Epithelial cell of esophagus (primary cell): ENCODE results near the gene SMC3.
A peak's percentile ranks its signal among the peaks of the same experiment; 100 is the strongest.

ENCODE experiments used
- DNase-seq: peaks from one replicate; pipeline ENCODE4 v3.0.0; 2010; ENCODE audit warnings: low read depth
- H3K4me3 ChIP-seq: 2 replicates; pipeline ENCODE4 v1.5.1; 2011; ENCODE audit warnings: mild to moderate bottlenecking, low read length, control low read depth
- TF ChIP-seq, protein P1 (sequence below): IDR thresholded peaks from 2 replicates; pipeline ENCODE4 v1.5.1; 2011; ENCODE audit warnings: low read depth, mild to moderate bottlenecking, low read length, control low read depth, inconsistent platforms; ENCODE audit not compliant: insufficient read depth; ENCODE audit errors: missing control alignments

The SMC3 gene

DNA sequence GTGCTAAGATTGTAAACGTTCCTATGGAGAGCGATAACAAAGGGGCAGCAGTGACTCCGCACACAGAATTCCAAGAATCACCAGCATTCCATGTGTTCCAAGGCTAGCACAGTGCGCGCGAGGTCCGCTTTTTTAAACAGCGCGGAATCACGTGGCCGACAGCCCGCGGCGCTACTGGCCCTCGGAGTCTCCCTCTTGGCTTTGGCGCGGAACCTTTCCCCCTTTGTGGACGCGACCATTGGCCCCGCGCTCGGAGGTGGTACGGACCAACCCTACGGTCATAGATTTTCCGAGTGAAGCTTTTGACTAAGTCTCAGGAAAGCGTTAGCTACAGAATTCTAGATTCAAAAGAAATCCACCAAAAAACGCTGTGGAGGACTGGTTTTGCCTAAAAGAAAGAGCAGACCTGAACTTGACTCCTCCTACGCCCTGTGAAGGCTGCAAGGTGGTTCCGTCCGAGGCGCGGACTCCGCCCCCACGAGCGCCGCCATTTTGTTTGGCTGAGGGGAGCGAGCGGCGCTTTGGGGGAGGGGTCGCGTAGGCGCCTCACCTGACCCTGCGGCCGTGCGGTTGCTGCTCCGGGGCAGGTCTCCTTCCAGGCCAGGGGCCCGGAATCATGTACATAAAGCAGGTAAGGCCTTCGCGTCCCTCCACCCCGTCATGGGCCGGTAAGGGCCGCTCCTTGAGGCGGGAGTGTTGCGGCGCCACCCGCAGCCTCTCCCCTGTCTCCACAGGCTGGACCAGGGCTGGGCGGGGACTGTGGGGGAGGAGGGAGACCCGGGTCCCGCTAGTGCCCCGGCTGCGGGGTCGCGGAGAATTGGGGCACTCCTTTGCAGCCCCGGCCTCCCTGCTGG lies at the start of gene SMC3:
Gene SMC3, plus strand, starts transcription at position 495 of the 854 bp plus-strand sequence. Its CDS starts 122 bp downstream, at position 617.
- TF ChIP-seq, protein P1, sequence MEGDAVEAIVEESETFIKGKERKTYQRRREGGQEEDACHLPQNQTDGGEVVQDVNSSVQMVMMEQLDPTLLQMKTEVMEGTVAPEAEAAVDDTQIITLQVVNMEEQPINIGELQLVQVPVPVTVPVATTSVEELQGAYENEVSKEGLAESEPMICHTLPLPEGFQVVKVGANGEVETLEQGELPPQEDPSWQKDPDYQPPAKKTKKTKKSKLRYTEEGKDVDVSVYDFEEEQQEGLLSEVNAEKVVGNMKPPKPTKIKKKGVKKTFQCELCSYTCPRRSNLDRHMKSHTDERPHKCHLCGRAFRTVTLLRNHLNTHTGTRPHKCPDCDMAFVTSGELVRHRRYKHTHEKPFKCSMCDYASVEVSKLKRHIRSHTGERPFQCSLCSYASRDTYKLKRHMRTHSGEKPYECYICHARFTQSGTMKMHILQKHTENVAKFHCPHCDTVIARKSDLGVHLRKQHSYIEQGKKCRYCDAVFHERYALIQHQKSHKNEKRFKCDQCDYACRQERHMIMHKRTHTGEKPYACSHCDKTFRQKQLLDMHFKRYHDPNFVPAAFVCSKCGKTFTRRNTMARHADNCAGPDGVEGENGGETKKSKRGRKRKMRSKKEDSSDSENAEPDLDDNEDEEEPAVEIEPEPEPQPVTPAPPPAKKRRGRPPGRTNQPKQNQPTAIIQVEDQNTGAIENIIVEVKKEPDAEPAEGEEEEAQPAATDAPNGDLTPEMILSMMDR, result no peak
- peak within 1 kb of the TSS; percentile 85 for H3K4me3 ChIP-seq
- peak; percentile 92 for DNase-seq

DNA sequence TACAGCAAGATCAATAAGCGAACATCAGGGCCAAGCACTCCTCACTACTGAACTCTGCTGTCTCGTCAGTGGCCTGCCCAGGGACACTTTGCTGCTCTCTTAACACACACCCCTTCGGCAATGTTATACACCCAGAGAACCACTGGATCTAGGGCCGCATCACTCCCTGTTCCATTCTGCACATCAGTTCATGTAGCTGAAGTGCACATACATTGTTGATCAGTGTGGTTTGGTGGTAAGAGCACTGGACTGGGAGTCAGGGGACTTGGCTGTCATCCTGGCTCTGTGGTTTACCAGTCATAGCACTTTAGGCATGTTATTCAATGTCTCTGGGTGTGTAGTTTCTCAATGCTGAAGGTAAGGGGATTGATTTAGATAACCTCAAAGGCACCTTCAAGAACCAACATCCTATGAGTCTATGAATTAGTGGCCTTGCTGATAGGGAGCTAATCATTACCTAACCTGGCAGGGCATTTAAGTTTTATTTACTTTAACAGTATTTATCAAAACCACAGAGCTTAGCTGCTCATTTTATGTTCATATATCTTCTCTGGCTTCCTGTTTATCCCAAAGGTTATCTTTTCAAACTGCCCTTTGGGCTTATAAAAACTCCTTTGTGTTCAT lies 45.0 kb upstream of the SMC3 start:
- no peak for DNase-seq
- no peak overlapping the region for H3K4me3 ChIP-seq
- TF ChIP-seq, protein P1, result no peak

DNA sequence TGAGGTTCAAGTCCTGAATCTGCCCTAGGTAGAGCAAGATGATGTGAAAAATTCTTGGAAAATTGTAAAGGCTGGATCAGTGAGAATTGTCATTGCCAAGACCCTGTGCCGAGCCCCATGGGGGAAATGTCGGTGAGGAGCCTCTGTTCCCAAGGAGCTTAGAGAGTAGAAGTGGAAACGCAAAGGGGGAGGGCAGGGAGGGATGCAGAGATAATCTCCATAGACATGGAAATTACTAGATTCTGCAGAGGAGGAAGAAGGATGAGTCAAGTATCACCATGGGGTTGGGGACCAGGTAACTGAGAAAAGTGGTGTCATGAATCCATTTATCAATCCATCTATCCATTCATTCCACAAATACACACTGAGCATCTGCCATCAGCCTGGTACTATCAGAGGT lies 43.8 kb upstream of the SMC3 start:
- no peak overlapping the region for H3K4me3 ChIP-seq
- DNase-seq, result no peak

DNA sequence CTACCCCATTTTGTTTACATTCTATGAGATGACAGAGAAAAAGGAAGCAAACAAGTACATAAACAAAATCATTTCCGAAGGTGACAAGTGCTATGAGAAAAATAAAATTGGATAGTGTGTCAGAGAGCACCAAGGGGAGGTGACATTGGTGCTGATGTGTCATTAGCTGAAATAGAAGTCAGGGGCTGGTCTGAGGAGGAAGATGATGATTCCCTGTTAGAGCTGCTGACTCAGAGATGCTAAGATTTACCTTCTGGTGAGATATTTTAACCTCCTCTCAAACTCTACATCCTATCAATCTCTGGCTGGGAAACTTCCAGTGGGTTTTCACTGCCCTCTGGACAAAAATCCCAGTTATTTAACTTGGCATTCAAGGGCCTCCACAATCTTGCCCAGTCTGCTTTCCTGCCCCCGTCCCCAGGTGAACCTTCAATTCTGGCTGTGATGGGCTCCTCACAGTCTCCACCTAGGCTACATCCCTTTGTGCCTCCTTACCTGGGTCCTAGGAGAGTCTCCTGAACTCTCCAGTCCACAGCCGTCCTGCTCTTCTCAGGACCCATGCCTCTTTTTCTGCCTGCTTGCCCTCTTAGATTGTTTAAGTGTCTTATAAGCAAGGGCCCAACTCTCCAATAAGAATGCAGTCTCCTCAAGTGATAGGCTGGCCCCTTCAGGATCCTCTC lies 43.2 kb upstream of the SMC3 start:
- no peak for DNase-seq
- TF ChIP-seq, protein P1, result no peak
- no peak overlapping the region for H3K4me3 ChIP-seq

More for the DNA sequence above, 43.8 kb upstream of the SMC3 start:
- TF ChIP-seq, protein P1, result no peak

DNA sequence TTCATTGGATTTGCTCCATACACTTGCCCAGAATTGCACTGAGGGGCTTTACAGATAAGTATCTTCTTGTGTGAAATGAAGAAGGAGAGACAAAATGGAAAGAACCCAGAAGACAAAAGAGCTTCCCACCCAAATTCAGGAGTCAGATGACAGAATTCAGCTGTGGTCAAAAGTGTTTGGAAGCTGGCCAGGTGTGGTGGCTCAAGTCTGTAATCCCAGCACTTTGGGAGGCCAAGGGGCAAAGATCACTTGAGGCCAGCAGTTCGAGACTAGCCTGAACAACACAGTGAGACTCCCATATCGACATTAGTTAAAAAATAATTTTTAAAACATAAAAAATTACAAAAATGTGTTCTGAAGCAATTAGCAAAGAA lies 42.6 kb upstream of the SMC3 start:
- TF ChIP-seq, protein P1, result no peak
- no peak overlapping the region for H3K4me3 ChIP-seq
- DNase-seq, result no peak

DNA sequence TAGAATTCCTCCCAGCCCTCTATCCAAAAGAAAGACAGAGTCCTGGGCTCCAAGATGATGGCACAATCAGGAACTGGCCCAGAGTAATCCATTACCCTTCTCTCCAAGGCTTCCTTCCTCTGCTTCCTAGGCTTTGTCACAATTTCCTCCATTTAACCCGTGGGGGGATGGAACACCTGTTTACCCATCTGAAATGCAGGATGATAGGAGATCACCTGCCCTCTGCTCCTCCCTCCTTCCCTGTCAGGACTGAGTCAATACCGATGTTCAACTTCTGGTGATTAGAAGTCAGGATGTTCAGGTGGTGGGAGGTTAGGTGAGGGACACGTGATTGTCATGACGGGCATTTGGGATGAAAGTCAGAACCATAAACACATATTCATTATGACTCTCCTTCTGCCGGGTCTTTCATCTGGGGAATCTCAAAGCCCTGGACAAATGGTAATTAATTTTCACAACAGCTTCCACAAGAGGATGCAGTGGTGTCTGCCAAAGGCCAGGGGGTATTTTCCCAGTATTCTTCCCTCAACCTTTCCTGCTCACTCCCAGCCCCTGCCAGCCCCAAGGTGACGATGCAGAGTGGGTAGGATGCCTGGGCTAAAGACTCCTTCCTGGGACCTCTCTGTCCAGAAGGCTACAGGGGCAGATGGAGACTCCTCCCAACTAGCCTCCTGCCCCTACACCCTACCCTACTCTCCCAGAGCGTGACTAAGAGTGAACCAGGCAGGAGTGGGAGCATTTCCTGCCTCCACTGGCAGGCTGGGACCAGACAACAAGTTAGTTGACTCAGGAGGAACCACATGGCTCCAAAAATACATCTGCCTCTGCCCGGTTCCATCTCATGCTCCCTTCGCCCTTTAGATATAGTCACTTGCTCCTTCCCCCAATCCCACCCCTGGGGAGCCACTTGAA lies 41.9 kb upstream of the SMC3 start:
- DNase-seq, result peak; percentile 83
- H3K4me3 ChIP-seq, result no peak overlapping the region
- TF ChIP-seq, protein P1, result no peak
